Omental fat pad (tissue), 4 donors: ENCODE results near the gene RAB3C. TPM values are rescaled to one million over a fixed set of nuclear protein-coding genes. Genes with fewer than 3 reads are reported as not detected.

Source experiments
- ATAC-seq: fragments of 150-250 bp; one replicate; pipeline ENCODE4 v1.9.1; 2016; ENCODE audit warnings: mild to moderate bottlenecking, moderate library complexity; ENCODE audit not compliant: low FRiP score
- DNase-seq: peaks from one replicate; pipeline ENCODE4 v3.0.0-alpha.2; 2019; ENCODE audit warnings: low spot score
- CTCF ChIP-seq, 3 donors: fragments of 450-650 bp; IDR thresholded peaks; one replicate each; pipeline ENCODE4 v1.5.1; 2016 to 2017; ENCODE audit warnings: antibody characterized with exemption in 3 of 3, mild to moderate bottlenecking in 3 of 3, moderate library complexity in 2 of 3
- total RNA-seq, 4 donors: library from RNA; depleted of rRNA; stranded (reverse); fragments of >200 nt; gene quantifications; one replicate each; pipeline ENCODE4 v1.1.0, GENCODE V29; 2016

RAB3C gene
- total RNA-seq, 4 donors from 2014 or later = 0.28 to 5.5 (median 2.0) TPM

GRCh38 chr5:58715997-58716656, 133.3 kb downstream of the RAB3C start:
- DNase-seq (no peak), ATAC-seq (no peak)
- no peak for TF ChIP-seq CTCF (IDR thresholded peaks at IDR 0.05)

- no peak for TF ChIP-seq CTCF (IDR thresholded peaks at IDR 0.05)
- DNase-seq (no peak), ATAC-seq (no peak)
These were observed 133.8 kb downstream of the RAB3C start for GRCh38 chr5:58716713-58717112.

- DNase-seq (no peak), ATAC-seq (no peak)
- TF ChIP-seq CTCF (IDR thresholded peaks at IDR 0.05) = no peak
These were observed 134.6 kb downstream of the RAB3C start for GRCh38 chr5:58717303-58718007.

GRCh38 chr5:58718269-58718978, 135.5 kb downstream of the RAB3C start:
- no peak for TF ChIP-seq CTCF (IDR thresholded peaks at IDR 0.05)
- DNase-seq (no peak), ATAC-seq (no peak)

GRCh38 chr5:58722160-58722559, 139.3 kb downstream of the RAB3C start:
- TF ChIP-seq CTCF (IDR thresholded peaks at IDR 0.05) = no peak
- DNase-seq = no peak
- ATAC-seq = no peak

GRCh38 chr5:58724992-58725391, 142.1 kb downstream of the RAB3C start:
- no peak for TF ChIP-seq CTCF (IDR thresholded peaks at IDR 0.05)
- DNase-seq (no peak), ATAC-seq (no peak)
